ENCODE results near the gene ZNF791.

Gene ZNF791

GRCh38 chr19:12581100-12581499 is 29.6 kb upstream of the ZNF791 start:
- no peak for TF ChIP-seq EZH2phosphoT487 (conservative IDR thresholded peaks at IDR 0.05; ENCODE audit: low read length)
- TF ChIP-seq CTCF (IDR thresholded peaks at IDR 0.05; ENCODE audit: insufficient read depth, low read length, poor library complexity, severe bottlenecking), result no peak
- no peak overlapping the region for H3K4me2 ChIP-seq (ENCODE audit: low read depth, low read length, poor library complexity, severe bottlenecking)
- no peak overlapping the region for H3K27ac ChIP-seq (ENCODE audit: low read depth, low read length)
- 0 out of 2 replicates have a peak, but pooled peaks cover 10% of the 10 kb centered on the region for H3K9me3 ChIP-seq (ENCODE audit: insufficient read depth, low read length)
- peaks cover 19% of the 10 kb centered on the region for H3K36me3 ChIP-seq (ENCODE audit: low read length)
- H3F3A ChIP-seq (ENCODE audit: insufficient read depth), result no peaks in the 10 kb centered on the region
- H2AFZ ChIP-seq (ENCODE audit: low read depth, low read length, severe bottlenecking), result no peak overlapping the region
- H3K9me2 ChIP-seq (replicated peaks; ENCODE audit: insufficient read depth, low read length), result no peaks in the 10 kb centered on the region
- no peak overlapping the region for H3K4me3 ChIP-seq (ENCODE audit: insufficient read depth, low read length, poor library complexity, severe bottlenecking)
- no peaks in the 10 kb centered on the region for H3K27me3 ChIP-seq (ENCODE audit: low read length)
- no peaks in the 10 kb centered on the region for H4K20me1 ChIP-seq (ENCODE audit: low read depth, low read length)
- no peak overlapping the region for H3K9ac ChIP-seq (ENCODE audit: low read length)
- H3K79me2 ChIP-seq (ENCODE audit: insufficient read depth, low read length), result no peaks in the 10 kb centered on the region

DNA sequence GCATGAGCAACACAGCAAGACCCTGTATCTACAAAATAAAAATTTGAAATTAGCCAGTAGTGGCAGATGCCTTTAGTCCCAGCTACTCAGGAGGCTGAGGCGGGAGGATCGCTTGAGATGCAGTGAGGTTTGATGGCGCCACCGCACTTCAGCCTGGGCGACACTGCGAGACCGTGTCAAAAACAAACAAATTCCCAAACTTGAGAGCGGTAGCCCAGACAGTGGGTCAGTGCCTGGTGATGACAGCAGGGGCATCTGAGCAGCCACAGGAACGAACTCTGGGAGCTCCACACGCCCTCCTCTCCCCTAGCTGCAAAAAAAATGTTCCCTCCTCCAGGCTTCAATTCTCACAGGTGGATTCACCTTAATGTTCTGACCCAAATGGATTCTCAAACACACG is 14.2 kb upstream of the ZNF791 start:
- Histone ChIP-seq H3K27me3 (ENCODE audit: low read length) (no peaks in the 10 kb centered on the region), H3K4me3 (ENCODE audit: insufficient read depth, low read length, poor library complexity, severe bottlenecking) (no peak overlapping the region), H3K36me3 (ENCODE audit: low read length) (no peaks in the 10 kb centered on the region), H3K27ac (ENCODE audit: low read depth, low read length) (no peak overlapping the region), H3K9ac (ENCODE audit: low read length) (no peak overlapping the region), H4K20me1 (ENCODE audit: low read depth, low read length) (no peaks in the 10 kb centered on the region), H3K9me3 (ENCODE audit: insufficient read depth, low read length) (no peaks in the 10 kb centered on the region), H3K9me2 (replicated peaks; ENCODE audit: insufficient read depth, low read length) (no peaks in the 10 kb centered on the region), H2AFZ (ENCODE audit: low read depth, low read length, severe bottlenecking) (no peak overlapping the region), H3K4me2 (ENCODE audit: low read depth, low read length, poor library complexity, severe bottlenecking) (no peak overlapping the region), H3F3A (ENCODE audit: insufficient read depth) (peaks cover 5% of the 10 kb centered on the region; the same call in 1 of the 2 replicates), H3K79me2 (ENCODE audit: insufficient read depth, low read length) (no peaks in the 10 kb centered on the region)
- TF ChIP-seq EZH2phosphoT487 (conservative IDR thresholded peaks at IDR 0.05; ENCODE audit: low read length) (no peak), CTCF (IDR thresholded peaks at IDR 0.05; ENCODE audit: insufficient read depth, low read length, poor library complexity, severe bottlenecking) (no peak)

GRCh38 chr19:12596927-12597548 is 13.7 kb upstream of the ZNF791 start:
- Histone ChIP-seq H3K79me2 (ENCODE audit: insufficient read depth, low read length) (no peaks in the 10 kb centered on the region), H3F3A (ENCODE audit: insufficient read depth) (peaks cover 5% of the 10 kb centered on the region; the same call in 1 of the 2 replicates), H3K4me3 (ENCODE audit: insufficient read depth, low read length, poor library complexity, severe bottlenecking) (no peak overlapping the region), H2AFZ (ENCODE audit: low read depth, low read length, severe bottlenecking) (no peak overlapping the region), H4K20me1 (ENCODE audit: low read depth, low read length) (no peaks in the 10 kb centered on the region), H3K36me3 (ENCODE audit: low read length) (no peaks in the 10 kb centered on the region), H3K4me2 (ENCODE audit: low read depth, low read length, poor library complexity, severe bottlenecking) (no peak overlapping the region), H3K9me3 (ENCODE audit: insufficient read depth, low read length) (no peaks in the 10 kb centered on the region), H3K9ac (ENCODE audit: low read length) (no peak overlapping the region), H3K27ac (ENCODE audit: low read depth, low read length) (no peak overlapping the region), H3K9me2 (replicated peaks; ENCODE audit: insufficient read depth, low read length) (no peaks in the 10 kb centered on the region), H3K27me3 (ENCODE audit: low read length) (no peaks in the 10 kb centered on the region)
- TF ChIP-seq EZH2phosphoT487 (conservative IDR thresholded peaks at IDR 0.05; ENCODE audit: low read length), result no peak
- TF ChIP-seq CTCF (IDR thresholded peaks at IDR 0.05; ENCODE audit: insufficient read depth, low read length, poor library complexity, severe bottlenecking), result no peak

Measured in SU-DHL-6 (cell line).